Stimulated activated CD4-positive, alpha-beta T cell treated with anti-CD3 and anti-CD28 coated beads, Interleukin-1b, Interleukin-23, amount 100 ng/mL, for 4 hours (primary cell): Measurements from ENCODE around the gene GRK7.

Experiments used
- DNase-seq, 2 donors: peaks; one replicate each; pipeline ENCODE4 v3.0.0-alpha.2; 2020; ENCODE audit warnings: low read depth in 2 of 2

GRK7 gene, protein sequence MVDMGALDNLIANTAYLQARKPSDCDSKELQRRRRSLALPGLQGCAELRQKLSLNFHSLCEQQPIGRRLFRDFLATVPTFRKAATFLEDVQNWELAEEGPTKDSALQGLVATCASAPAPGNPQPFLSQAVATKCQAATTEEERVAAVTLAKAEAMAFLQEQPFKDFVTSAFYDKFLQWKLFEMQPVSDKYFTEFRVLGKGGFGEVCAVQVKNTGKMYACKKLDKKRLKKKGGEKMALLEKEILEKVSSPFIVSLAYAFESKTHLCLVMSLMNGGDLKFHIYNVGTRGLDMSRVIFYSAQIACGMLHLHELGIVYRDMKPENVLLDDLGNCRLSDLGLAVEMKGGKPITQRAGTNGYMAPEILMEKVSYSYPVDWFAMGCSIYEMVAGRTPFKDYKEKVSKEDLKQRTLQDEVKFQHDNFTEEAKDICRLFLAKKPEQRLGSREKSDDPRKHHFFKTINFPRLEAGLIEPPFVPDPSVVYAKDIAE (N-terminal part only)

DNA sequence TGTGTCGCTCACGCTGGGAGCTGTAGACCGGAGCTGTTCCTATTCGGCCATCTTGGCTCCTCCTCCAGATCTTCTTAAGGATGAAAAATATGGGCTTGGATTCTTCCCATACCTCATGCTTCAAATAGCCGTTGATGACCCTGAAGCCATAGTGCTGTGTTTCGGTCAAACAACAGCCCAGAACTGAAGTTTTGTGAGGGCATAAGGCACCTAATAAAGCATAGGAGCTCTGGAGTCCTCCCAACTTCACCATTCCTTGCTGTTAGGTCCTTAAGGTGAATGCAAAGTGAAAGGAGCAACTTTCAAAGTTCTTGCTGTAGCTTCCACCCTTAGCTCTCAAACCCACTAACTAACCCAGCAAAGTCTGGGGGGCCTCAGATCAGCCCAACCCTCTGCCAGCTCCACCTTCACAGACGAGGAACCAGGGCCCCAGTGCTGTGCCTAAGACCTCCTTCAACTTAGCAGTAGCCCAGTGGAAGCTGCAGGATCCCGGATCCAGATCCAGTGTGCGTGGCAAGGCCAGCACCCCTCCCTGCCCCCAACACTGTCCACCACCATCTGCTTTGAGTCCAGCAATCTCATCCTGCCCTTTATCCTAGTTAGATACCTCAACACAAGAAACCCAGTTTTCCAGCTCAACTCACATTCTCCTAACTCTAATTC lies at the start of gene GRK7:
TSS of gene GRK7 (plus strand) at position 321 of the 663 bp plus-strand sequence. CDS start 14,877 bp downstream, outside the sequence.
- DNase-seq: no peak

DNA sequence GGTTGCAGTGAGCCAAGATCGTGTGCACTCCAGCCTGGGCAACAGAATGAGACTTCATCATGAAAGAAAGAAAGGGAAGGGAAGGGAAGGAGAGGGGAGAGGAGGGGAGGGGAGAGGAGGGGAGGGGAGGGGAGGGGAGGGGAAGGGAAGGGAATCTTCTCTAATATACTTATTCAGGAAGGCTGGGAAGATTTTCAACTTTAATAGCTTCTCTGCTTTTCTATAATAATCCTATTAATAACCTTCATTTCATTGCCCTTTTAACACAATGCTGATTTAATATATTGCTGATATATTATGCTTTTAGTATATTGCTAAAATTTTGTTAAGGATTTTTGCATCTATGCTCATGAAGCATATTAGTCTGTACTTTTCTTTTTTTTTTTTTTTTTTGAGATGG lies 48.5 kb upstream of the GRK7 start:
- no peak for DNase-seq

DNA sequence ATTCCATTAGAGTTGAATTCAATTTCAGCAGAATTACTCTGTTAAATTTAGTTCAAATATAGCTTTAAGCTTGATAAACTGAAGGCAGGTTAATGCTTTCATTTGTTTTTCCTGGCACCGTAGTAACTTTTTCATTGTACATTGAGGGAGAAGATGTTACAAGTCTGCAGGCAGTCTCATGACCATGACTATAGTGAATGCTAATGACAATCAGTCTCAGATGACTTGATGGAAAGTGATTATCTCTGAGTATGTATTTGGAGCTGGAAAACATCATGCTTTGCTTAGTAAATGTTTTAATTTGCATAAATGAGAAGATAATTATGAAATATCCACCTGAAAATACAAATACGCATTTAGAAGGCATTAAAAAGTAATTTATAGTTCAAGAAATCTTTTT lies 41.1 kb upstream of the GRK7 start:
- DNase-seq: no peak

DNA sequence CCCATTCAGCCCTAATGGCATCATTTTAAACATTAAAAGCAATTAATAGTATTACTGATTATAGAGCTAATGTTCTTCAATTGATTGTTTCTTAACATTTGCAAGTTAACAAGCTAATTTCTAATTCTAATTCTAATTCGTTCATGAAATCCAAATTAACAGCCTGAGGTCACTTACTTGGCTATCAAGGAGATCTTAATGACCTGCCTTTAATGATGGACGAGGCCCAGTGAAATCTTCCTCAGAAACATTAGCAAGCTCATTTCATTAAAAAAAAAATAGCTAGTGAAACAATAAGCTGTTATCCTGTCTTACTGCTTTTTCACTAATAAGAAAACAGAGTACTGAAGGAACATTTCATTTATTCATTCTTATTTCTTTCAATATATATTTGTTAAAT lies 40.6 kb upstream of the GRK7 start:
- no peak for DNase-seq

DNA sequence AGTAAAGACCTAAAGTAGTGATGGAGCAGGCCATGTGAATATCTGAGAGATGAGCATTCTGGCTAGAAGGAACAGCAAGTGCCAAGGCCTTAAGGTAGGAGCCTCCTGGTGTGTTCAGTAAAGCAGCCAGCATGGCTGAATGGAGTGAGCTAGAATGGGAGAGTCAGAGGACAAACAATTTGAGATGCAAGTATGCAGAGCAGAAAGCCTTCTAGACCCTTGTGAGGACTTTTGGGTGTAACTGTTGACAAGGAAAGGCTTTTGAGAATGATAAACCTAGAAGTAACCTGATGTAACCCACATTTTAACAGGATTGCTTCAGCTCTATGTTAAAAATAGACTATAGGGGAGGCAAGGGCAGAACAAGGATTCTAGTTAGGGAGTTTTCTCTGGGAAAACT lies 40.0 kb upstream of the GRK7 start:
- no peak for DNase-seq

DNA sequence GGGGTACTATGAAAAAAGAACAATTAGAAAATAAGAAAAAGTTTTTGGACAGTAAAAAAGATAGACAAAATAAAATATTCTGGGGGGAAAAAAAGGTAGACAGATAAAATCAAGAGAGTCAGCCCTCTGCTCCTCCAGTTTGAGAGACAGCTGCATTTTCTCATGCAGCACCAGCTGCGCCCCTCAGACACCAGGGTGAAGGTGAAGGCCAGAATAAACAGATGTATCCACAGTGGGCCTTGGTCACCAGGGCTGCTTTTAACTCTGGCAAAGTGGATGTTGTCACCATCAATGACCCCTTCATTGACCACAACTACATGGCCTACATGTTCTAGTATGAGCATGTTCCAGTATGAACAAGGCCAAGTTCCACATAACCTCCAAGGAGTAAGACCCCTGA lies 39.0 kb upstream of the GRK7 start:
- no peak for DNase-seq

DNA sequence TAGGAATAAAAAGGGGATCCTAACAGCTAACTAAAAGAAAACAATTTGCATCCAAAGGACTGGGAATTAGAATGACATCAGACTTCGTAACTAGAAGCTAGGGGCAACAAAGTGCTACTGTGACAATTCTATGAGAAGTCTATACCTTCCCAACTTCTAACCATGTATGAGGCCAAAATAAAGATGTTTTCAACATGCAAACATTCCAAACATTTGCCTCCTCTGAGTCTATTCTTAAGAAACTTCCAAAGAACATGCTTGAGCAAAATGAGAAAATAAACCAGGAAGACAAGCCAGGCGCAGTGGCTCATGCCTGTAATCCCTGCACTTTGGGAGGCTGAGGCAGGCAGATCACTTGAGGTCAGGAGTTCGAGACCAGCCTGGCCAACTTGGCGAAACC lies 38.2 kb upstream of the GRK7 start:
- DNase-seq: no peak

DNA sequence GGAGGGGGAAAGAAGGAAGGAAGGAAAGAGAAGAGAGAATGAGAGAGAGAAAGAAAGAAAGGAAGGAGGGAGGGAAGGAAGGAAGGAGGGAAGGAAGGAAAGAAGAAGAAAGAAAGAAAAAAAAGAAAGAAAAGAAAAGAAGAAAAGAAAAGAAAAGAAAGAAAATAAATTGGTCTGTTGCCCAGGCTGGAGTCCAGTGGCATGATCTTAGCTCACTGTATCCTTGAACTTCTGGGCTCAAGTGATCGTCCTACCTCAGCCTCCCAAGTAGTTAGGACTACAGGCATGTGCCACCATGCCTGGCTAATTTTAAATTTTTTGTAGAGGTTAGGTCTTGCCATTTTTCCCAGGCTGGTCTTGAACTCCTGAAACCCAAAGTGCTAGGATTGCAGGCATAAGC lies 36.7 kb upstream of the GRK7 start:
- DNase-seq: no peak

DNA sequence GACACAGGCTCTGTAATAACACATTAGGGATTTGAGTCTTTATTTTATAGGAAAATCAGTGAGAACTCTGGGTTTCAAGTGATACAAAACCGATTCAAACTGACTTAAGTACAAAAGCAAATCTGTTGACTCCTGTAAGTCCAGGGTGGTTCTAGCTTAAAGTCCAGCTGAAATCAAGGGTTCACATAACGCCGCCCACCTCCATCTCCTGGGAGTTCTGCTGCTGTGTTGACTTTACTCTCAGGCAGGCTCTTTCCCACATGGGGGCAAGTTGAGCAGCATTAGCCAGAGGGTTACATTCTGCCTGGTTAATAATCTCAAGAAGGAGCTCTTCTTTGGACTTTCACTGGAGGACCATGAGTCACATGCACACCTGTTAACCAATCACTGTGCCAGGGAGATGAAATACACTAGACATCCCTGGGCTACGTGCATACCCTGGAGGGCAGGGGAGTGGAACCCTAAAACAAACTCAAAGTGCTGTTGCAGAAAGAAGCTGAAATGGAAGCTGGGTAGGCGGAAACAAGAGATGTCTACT lies 34.8 kb upstream of the GRK7 start:
- DNase-seq: no peak

DNA sequence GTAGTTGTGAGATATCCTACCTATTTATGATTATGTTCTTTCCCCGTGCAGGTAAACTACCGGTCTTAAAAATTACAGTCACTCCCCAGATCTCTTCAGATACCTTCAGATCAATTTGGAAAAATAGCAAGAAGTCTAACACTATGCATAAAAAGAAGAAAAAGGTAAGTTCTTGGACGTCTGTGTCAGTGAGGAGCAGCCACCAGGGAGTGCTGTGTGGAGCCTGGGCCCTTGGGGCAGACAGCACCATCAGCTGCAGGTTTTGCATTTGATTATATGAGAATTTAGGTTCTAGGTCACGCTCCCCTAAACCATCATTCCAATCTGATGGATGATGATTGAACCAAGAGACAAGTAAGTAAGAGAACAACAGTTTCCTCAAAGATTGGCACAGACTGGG lies 34.0 kb upstream of the GRK7 start:
- DNase-seq: no peak

DNA sequence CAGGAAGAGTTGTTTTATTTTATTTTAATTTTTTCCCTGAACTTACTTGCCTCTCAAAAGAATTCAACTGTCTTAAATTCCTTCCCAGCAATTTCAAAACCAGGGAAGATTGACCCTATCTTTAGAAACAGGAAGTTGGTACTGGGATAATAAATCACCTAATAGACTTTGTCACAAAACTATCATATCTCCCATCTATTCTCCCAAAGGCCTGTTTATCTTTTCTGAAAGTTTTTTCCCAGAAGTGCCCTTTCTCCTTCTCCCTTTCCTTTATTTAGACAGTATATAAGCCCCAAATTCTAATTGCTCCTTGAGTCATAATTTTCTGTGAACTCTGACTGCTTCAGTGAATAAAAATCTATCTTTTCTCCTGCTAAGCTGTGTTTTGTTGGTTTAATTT lies 28.0 kb upstream of the GRK7 start:
- DNase-seq: no peak

DNA sequence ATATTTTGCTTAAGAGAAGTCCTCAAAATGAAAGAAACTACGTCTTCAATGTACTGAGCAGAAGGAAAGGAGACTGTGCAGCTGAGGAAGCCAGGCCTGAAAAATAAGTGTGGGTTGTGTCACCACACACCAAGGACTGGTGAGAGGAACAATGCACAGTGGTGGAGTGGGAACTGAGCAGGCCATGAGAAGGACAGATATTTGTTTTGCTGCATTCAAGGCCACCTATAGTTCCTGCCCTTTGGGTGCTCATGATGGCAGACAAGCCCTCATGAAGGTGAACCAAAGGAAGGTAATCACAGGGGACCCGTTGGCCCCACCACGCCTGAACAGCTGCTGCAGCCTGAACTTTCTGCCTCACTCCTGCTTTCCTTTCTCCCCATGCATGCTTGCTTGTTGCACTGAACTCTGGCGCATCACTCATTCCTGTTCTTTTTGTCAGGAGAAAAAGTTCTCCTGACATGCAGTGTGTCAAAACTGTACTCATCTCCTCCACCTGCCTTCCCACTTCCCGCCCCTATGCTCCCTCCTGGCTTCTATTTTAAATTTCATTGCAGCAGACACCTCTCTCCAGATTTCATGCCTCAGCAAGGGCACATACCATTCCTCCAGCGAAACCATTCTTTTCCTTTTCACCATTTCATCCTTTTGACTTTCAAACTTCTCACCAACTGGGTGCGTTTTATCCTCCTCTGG lies 27.3 kb upstream of the GRK7 start:
- no peak for DNase-seq

DNA sequence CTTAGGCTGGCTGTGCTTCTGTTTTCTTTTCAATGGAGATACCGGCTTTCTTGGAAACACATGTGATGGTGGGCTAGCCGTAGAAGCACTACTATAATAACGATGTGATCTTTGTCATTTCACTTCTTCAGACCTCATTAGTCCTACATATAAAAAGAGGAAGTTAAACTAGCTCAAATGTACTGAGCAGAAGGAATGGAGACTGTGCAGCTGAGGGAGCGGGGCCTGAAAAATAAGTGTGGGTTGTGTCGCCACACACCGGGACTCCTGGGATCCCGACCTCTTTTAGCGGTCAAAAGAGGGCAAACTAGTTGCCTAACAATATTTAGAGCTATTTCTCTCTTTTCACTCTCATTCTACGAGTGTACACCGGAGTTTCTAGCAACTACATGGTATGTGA lies 26.1 kb upstream of the GRK7 start:
- no peak for DNase-seq

DNA sequence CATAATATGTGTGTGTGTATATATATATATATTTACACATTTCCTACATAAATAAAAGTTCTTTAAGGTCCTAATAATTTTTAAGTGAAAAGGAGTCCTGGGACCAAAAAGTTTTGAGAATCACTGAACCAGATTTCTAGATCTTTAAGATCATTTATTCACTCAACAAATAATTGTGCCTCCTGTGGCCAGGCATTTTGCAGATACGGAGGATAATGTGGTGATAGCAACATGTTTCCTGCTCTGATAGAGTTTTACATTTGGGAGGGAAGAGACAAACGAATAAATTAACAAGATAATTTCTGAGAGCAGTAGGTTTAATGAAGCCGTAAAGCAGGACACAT lies 25.6 kb upstream of the GRK7 start:
- DNase-seq: no peak

DNA sequence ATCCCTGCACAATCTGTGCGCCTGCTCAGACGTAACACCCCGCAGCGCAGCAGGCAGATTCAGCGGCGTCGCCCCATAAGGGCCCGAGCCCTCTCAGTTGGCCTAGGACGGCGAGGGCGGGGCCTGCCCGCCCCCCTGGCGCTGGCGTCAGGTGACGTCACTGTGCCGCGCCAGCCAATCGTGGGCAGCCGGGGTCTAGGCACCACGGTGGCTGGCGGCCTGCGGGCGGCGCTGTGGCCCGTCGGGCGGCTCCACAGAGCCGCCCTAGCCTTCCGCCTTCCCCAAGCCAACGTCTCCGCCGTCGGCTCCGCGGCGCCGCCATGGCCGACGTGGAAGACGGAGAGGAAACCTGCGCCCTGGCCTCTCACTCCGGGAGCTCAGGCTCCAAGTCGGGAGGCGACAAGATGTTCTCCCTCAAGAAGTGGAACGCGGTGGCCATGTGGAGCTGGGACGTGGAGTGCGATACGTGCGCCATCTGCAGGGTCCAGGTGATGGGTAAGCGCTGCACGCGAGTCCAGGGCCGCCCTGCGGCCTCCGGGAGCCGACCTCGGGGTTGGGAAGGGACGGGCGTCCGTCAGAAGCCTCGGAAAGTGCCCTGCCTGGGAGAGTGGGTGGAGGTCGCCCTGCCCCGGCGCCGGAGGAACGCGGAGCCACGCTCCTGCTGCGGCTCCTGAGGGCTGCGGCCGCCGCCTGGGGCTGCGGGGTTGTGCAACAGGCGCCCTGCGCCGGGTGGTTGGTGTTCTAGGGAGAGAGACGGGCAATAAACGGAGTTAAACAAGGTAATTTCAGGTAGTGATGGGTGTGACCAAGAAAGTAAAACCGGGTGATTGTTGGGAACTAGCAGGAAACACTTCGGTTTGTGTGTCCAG lies 25.0 kb upstream of the GRK7 start, which contains the start of gene RNF7:
TSS of gene RNF7 (plus strand) at position 277 of the 869 bp plus-strand sequence. CDS start at position 321, 44 bp downstream.
- peak; percentile 93 to 94 for DNase-seq

DNA sequence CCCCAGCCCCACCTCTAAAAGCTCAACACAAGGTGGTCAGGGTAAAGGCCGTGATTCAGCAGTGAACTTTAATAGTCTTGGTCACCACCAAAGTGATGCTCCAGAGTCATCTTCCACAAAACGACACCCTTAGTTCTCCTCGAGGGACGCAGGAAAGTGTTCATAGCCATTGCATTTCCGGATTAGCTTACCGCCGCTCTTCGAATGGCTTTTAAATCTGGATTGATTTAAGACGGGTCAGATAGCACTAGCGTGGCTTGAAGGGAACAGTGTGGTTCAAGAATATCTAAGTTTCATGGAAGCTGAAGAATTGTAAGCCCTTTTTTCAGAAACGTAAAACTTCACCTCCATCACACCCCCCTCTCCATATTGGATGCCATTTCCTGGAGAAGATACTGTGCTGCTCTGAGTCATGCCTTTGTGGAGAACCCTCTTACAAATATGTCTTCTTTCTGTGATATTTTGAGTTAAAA lies 24.3 kb upstream of the GRK7 start:
- peak; percentile 3 to 18 for DNase-seq

DNA sequence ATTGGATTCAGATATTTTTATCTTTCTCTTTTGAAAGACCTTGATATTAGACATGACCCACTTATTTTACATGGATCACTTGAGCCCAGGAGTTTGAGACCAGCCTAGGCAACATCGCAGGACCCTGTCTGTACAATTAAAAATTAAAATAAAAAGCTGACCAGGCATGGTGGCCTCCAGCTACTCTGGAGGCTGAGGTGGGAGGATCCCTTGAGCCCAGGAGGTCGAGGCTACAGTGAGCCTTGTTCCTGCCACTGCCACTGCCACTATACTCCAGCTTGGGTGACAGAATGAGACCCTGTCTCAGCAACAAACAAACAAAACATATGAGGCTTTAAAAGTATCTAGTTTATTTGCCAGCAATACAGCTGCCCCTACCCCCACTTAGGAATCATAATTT lies 23.5 kb upstream of the GRK7 start:
- no peak for DNase-seq

DNA sequence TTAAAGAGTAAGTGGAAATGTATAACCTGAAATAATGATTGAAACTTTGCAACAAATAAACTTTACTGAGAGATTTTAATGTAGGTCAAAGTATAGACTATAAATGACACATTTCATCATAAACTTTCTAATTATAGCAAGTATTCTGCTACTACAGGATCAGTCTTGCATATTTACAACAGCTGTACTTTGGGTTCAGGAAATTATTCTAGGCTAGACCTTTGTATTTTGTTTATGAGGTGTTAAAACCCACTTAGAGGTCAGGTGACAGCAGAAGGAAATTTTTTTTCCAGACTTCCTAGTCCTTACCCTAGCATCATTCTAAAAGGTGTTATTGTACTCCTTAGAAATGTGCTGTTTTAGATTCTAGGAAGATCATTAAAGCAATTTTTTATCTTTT lies 22.9 kb upstream of the GRK7 start:
- no peak for DNase-seq

DNA sequence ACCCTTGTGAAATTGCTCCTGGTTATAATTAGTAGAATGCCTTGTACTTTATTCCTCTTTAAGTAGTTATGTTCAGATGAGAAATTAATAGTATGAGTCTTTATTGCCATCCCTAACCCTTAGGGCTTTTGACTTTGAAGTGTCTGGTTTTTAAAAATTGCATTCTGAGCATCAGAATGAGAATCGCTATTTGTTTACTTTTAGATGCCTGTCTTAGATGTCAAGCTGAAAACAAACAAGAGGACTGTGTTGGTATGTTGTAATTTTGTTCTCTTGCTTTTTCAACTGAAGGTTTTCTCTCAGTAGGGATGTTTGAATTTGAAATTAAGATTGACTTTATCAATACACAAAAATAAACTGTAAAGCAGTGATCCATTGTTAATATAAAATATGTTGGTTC lies 19.9 kb upstream of the GRK7 start:
- DNase-seq: no peak

DNA sequence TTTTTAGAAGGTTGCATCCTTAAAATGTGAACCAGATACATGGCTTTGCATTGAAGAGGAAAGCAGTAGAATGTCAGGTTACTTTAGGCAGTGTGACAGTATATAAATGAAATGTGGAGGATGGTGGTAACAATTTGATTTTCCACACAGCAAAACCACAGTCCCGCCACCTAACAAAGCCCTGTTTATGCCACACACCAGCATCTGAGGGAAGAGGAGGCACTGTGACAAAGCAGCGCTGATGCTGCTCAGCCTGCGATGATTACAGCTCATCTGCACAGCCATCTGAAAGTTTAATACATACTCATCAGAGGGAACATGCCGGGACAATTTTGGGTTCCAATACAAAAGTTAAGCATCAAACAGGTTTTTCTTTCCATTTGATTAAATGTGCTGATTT lies 16.2 kb upstream of the GRK7 start:
- no peak for DNase-seq

DNA sequence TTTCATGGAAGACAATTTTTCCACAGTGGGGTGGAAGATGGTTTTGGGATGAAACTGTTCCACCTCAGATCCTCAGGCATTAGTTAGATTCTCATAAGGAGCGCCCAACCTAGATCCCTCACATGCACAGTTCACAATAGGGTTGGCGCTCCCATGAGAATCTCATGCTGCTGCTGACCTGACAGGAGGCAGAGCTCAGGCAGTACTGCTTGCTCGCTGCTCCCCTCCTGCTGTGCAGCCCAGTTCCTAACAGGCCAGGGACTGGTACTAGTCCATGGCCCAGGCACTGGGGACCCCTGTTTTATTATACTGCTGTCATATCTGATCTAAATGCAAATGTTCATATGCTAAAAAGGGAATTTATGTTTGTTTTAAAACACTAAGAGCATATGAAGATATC lies 9.8 kb upstream of the GRK7 start:
- DNase-seq: no peak
